Upper lobe of left lung (tissue), 6 donors: Measurements from ENCODE around the gene HNRNPUL1. TPM values are rescaled to one million over a fixed set of nuclear protein-coding genes. Genes with fewer than 3 reads are reported as not detected.
A peak's percentile ranks its signal among the peaks of the same experiment; 100 is the strongest.

ENCODE experiments used
- ATAC-seq, 2 donors: fragments of 200-7000 bp; cut with Tn5 transposase; one replicate each; pipeline ENCODE4 v1.9.1; 2022; ENCODE audit warnings: mild to moderate bottlenecking in 2 of 2, moderate library complexity in 2 of 2; ENCODE audit not compliant: low FRiP score in 2 of 2
- DNase-seq, 2 donors: peaks; one replicate each; pipeline ENCODE4 v3.0.0-alpha.2; 2019 to 2020
- H3K27ac ChIP-seq, 4 donors: fragments of 200-600 bp; sonication (generic); one replicate each; pipeline ENCODE4 v1.5.1; 2016 to 2019
- H3K27me3 ChIP-seq, 4 donors: fragments of 200-600 bp; sonication (generic); one replicate each; pipeline ENCODE4 v1.5.1; 2017 to 2019
- H3K36me3 ChIP-seq, 4 donors: fragments of 200-600 bp; sonication (generic); one replicate each; pipeline ENCODE4 v1.5.1; 2016 to 2019
- H3K4me1 ChIP-seq, 4 donors: fragments of 200-600 bp; sonication (generic); one replicate each; pipeline ENCODE4 v1.5.1; 2018 to 2019
- H3K4me3 ChIP-seq, 4 donors: fragments of 200-600 bp; sonication (generic); one replicate each; pipeline ENCODE4 v1.5.1; 2017 to 2019; ENCODE audit warnings: mild to moderate bottlenecking in 2 of 4, moderate library complexity in 1 of 4
- H3K9me3 ChIP-seq, 4 donors: fragments of 200-600 bp; sonication (generic); one replicate each; pipeline ENCODE4 v1.5.1; 2018 to 2019
- CTCF ChIP-seq, 6 experiments: fragments of 450-650 bp in 4 of 6; fragments of 200-600 bp in 2 of 6; sonication (generic) in 2 of 6; IDR thresholded peaks; one replicate each; pipeline ENCODE4 v1.5.1; 2016 to 2019; ENCODE audit warnings: antibody characterized with exemption in 6 of 6
- EP300 ChIP-seq, 4 donors: sonication (generic); formaldehyde crosslinking; IDR thresholded peaks; one replicate each; pipeline ENCODE4 v1.5.1; 2017; ENCODE audit warnings: antibody characterized with exemption in 4 of 4, control low read depth in 2 of 4
- POLR2A ChIP-seq, 4 donors: fragments of 450-650 bp; IDR thresholded peaks; one replicate each; pipeline ENCODE4 v1.5.1; 2016 to 2017; ENCODE audit warnings: antibody characterized with exemption in 4 of 4, mild to moderate bottlenecking in 2 of 4
- POLR2AphosphoS5 ChIP-seq, 2 donors: sonication (generic); formaldehyde crosslinking; IDR thresholded peaks; one replicate each; pipeline ENCODE4 v1.5.1; 2017; ENCODE audit warnings: antibody characterized with exemption in 2 of 2
- WGBS, 2 donors: methylation state at CpG; one replicate each; pipeline ENCODE4 v1.1.5; 2017 to 2018; 5-methylcytosine and 5-hydroxymethylcytosine counted together
- total RNA-seq, 6 donors: library from RNA; depleted of rRNA in 4 of 6; stranded (reverse); fragments of >200 nt in 4 of 6; gene quantifications; one replicate each; pipeline versions ENCODE4 v1.1.0 to v1.2.1, GENCODE V29; 2016 to 2021
- donor health status: DM: no; HTN: no; CAD: no; lungs with moderate emphysema.
- donor health status: DM: no; HTN: yes; CAD: no; lungs with severe emphysema.

HNRNPUL1 gene
- total RNA-seq, 6 donors from 2014 or later, result 152 to 351 (median 211) TPM

- DNase-seq (no peak), ATAC-seq (no peak)
- peaks cover 30 to 39% (median 37%) of the 10 kb centered on the region in 4 donors for H3K4me1 ChIP-seq
- H3K9me3 ChIP-seq, result no peaks in the 10 kb centered on the region
- H3K27me3 ChIP-seq, result no peaks in the 10 kb centered on the region
- H3K36me3 ChIP-seq, result peaks cover 13 to 69% (median 63%) of the 10 kb centered on the region in 4 donors
- H3K4me3 ChIP-seq, result no peak overlapping the region
- TF ChIP-seq CTCF (IDR thresholded peaks at IDR 0.05), result no peak
- TF ChIP-seq POLR2AphosphoS5 (IDR thresholded peaks at IDR 0.05), result no peak
- no peak for TF ChIP-seq EP300 (IDR thresholded peaks at IDR 0.05)
- no peak for TF ChIP-seq POLR2A (IDR thresholded peaks at IDR 0.05)
- WGBS, 2 donors, result 83 to 92% methylated on average over 5 to 6 of the region's 11 CpGs
- no peak overlapping the region for H3K27ac ChIP-seq
Measured at GRCh38 chr19:41320185-41320518, 56.0 kb downstream of the HNRNPUL1 start.

- peaks cover 34 to 43% (median 41%) of the 10 kb centered on the region in 4 donors for H3K4me1 ChIP-seq
- no peak for TF ChIP-seq CTCF (IDR thresholded peaks at IDR 0.05)
- TF ChIP-seq EP300 (IDR thresholded peaks at IDR 0.05), result no peak
- no peak for TF ChIP-seq POLR2AphosphoS5 (IDR thresholded peaks at IDR 0.05)
- TF ChIP-seq POLR2A (IDR thresholded peaks at IDR 0.05), result no peak
- no peak for ATAC-seq
- H3K4me3 ChIP-seq, result no peak overlapping the region
- H3K27ac ChIP-seq, result no peak overlapping the region
- no peak for DNase-seq
- H3K36me3 ChIP-seq, result peaks cover 13 to 65% (median 61%) of the 10 kb centered on the region in 4 donors
- H3K9me3 ChIP-seq, result no peaks in the 10 kb centered on the region
- no peaks in the 10 kb centered on the region for H3K27me3 ChIP-seq
- 84 to 91% methylated on average over 3 to 4 of the region's 4 CpGs for WGBS, 2 donors
Measured at GRCh38 chr19:41320568-41320967, 56.4 kb downstream of the HNRNPUL1 start.

- TF ChIP-seq POLR2AphosphoS5 (IDR thresholded peaks at IDR 0.05) (no peak), POLR2A (IDR thresholded peaks at IDR 0.05) (no peak), CTCF (IDR thresholded peaks at IDR 0.05) (no peak)
- ATAC-seq (no peak), DNase-seq (no peak)
- H3K9me3 ChIP-seq, result no peaks in the 10 kb centered on the region
- H3K4me1 ChIP-seq, result peaks cover 40 to 50% (median 48%) of the 10 kb centered on the region in 4 donors
- 59 to 75% methylated on average over 6 of the region's 7 CpGs for WGBS, 2 donors
- H3K4me3 ChIP-seq, result no peak overlapping the region
- H3K27me3 ChIP-seq, result no peaks in the 10 kb centered on the region
- H3K36me3 ChIP-seq, result peaks cover 13 to 59% (median 55%) of the 10 kb centered on the region in 4 donors
- H3K27ac ChIP-seq, result peak overlapping the region; percentile 28 to 90 (median 66)
Measured at GRCh38 chr19:41321204-41321599, 57.0 kb downstream of the HNRNPUL1 start.

GRCh38 chr19:41321600-41322270 is 57.6 kb downstream of the HNRNPUL1 start:
- no peak overlapping the region for H3K4me3 ChIP-seq
- ATAC-seq (peak; percentile 36 to 41), DNase-seq (peak in 1 of 2 donors; percentile 59)
- no peak for TF ChIP-seq EP300 (IDR thresholded peaks at IDR 0.05)
- no peak for TF ChIP-seq POLR2A (IDR thresholded peaks at IDR 0.05)
- peak in 1 of 2 donors; percentile 15 for TF ChIP-seq POLR2AphosphoS5 (IDR thresholded peaks at IDR 0.05)
- TF ChIP-seq CTCF (IDR thresholded peaks at IDR 0.05), result peak; percentile 49 to 74 (median 70)
- H3K36me3 ChIP-seq, result peaks cover 9 to 54% (median 50%) of the 10 kb centered on the region in 4 donors
- H3K27ac ChIP-seq, result peak overlapping the region; percentile 28 to 90 (median 85)
- H3K27me3 ChIP-seq, result no peaks in the 10 kb centered on the region
- peaks cover 46 to 55% (median 53%) of the 10 kb centered on the region in 4 donors for H3K4me1 ChIP-seq
- H3K9me3 ChIP-seq, result no peaks in the 10 kb centered on the region
- WGBS, 2 donors, result 45 to 54% methylated on average over 8 to 10 of the region's 10 CpGs

- Histone ChIP-seq H3K4me3 (no peak overlapping the region), H3K4me1 (peaks cover 53 to 62% (median 60%) of the 10 kb centered on the region in 4 donors), H3K27me3 (no peaks in the 10 kb centered on the region), H3K27ac (peak overlapping the region; percentile 79 to 90 (median 85)), H3K36me3 (peaks cover 9 to 46% (median 43%) of the 10 kb centered on the region in 4 donors), H3K9me3 (no peaks in the 10 kb centered on the region)
- no peak for DNase-seq
- 87 to 88% methylated on average over 8 to 11 of the region's 11 CpGs for WGBS, 2 donors
- ATAC-seq, result no peak
- TF ChIP-seq POLR2A (IDR thresholded peaks at IDR 0.05) (no peak), EP300 (IDR thresholded peaks at IDR 0.05) (no peak), CTCF (IDR thresholded peaks at IDR 0.05) (no peak), POLR2AphosphoS5 (IDR thresholded peaks at IDR 0.05) (no peak)
Measured at GRCh38 chr19:41322451-41322850, 58.3 kb downstream of the HNRNPUL1 start.
